ENCODE data around the gene PLA2G6. TPM values are rescaled to one million over a fixed set of nuclear protein-coding genes. Genes with fewer than 3 reads are reported as not detected.

Gene PLA2G6
- total RNA-seq, 1 experiment from 2014 or later = 24.1 TPM

DNA sequence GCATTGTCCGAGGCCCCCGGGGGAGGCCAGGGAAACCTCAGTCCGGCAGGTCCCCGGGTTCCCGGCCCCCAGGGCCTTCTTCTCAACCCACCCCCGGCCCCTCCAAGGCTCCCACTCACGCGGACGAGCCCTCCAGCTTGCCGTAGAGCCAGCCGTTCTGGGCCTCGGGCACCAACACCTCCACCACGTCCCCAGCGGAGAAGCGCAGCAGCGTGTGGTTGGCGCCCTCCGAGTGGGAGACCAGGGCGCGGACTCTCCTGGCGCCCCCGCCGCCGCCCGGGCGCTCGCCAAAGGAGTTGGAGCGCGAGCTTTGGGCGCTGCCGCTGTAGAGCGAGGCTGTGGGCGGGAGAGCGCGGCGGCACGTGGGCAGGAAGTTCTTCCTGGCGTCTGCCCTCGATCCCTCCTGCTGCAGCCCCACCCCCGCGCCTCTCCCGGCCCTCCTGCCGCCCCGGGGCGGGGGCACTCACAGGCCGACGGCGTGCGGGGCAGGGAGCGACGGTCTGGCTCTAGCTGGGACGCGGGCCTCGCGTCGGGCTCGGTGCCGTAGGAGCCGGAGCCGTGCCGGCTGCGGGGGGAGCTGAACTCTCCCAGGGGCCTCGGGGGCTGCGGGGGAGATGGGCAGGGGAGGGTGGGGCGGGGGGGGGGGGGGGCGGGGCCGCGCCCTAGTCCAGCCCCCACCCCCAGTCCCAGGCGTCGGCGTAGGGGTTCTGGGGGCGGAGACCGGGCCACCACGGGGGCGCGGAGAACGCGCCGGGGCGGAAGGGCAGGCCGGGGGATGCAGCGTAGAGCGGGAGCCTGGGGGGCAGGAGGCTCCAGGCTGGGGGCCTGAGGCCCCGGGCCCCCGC is 92.8 kb downstream of the PLA2G6 start:
- WGBS (ENCODE audit: extremely low coverage, insufficient read length, low lambda C conversion rate) = no CpG with 5 or more reads among the region's 85 CpGs
- Histone ChIP-seq H2AK5ac (ENCODE audit: insufficient read length, low read length) (no peak overlapping the region), H3K4ac (ENCODE audit: low read depth, low read length) (no peak overlapping the region), H2BK5ac (ENCODE audit: insufficient read length, low read length) (no peak overlapping the region), H2BK12ac (ENCODE audit: insufficient read length, low read depth, low read length) (no peak overlapping the region), H4K20me1 (ENCODE audit: control insufficient read depth, insufficient read depth, insufficient read length) (no peaks in the 10 kb centered on the region), H3K9ac (ENCODE audit: extremely low read depth, insufficient read length, low read length) (no peak overlapping the region), H4K5ac (ENCODE audit: insufficient read length, low read depth, low read length) (no peak overlapping the region), H3K79me2 (ENCODE audit: insufficient read depth, low read length) (no peaks in the 10 kb centered on the region), H2BK15ac (ENCODE audit: low read depth, low read length) (no peak overlapping the region), H3K18ac (ENCODE audit: insufficient read length, low read depth, low read length) (no peak overlapping the region), H4K8ac (replicated peaks; ENCODE audit: insufficient read length, low read depth, low read length) (no peak overlapping the region), H3T11ph (ENCODE audit: low read length) (no peak overlapping the region), H3K27ac (ENCODE audit: insufficient read length, low read depth, low read length) (no peak overlapping the region), H3K4me1 (ENCODE audit: insufficient read depth, low read length) (no peaks in the 10 kb centered on the region), H2AFZ (ENCODE audit: low read length) (no peak overlapping the region), H3K23me2 (ENCODE audit: insufficient read length, low read depth, low read length, poor library complexity, severe bottlenecking) (no peaks in the 10 kb centered on the region), H3K56ac (ENCODE audit: insufficient read length, low read depth, low read length) (no peak overlapping the region), H3K4me2 (ENCODE audit: insufficient read depth, insufficient read length, low read length) (no peak overlapping the region), H3K27me3 (ENCODE audit: insufficient read depth, low read length) (no peaks in the 10 kb centered on the region), H3K9me3 (ENCODE audit: control insufficient read depth, low read depth, low read length) (no peaks in the 10 kb centered on the region), H3K79me1 (ENCODE audit: insufficient read depth, low read depth, low read length, poor library complexity, severe bottlenecking) (no peaks in the 10 kb centered on the region), H3K23ac (ENCODE audit: insufficient read length, low read depth, low read length) (no peak overlapping the region), H2BK120ac (ENCODE audit: low read depth, low read length, poor library complexity, severe bottlenecking) (no peak overlapping the region), H4K91ac (ENCODE audit: insufficient read length, low read depth, low read length) (no peak overlapping the region), H3K14ac (ENCODE audit: insufficient read depth, low read length) (no peak overlapping the region; the same call in 1 of the 2 replicates), H2BK20ac (ENCODE audit: low read depth, low read length, poor library complexity, severe bottlenecking) (no peak overlapping the region)
- Mint-ChIP-seq H3K4me3 (no peak overlapping the region), H3K27ac (no peak overlapping the region; a peak in 1 of 7 replicates), H3K27me3 (ENCODE audit: low read depth) (peaks cover 2% of the 10 kb centered on the region), H3K4me1 (peaks cover 9 to 26% of the 10 kb centered on the region in 2 experiments), H3K9me3 (no peaks in the 10 kb centered on the region), H3K36me3 (ENCODE audit: insufficient read depth in 1 of 3, low read depth in 3 of 3) (peaks cover 1 to 12% (median 9%) of the 10 kb centered on the region in 3 experiments; a peak in 4 of 7 replicates)
- no peak for DNase-seq
- TF ChIP-seq, protein P1, sequence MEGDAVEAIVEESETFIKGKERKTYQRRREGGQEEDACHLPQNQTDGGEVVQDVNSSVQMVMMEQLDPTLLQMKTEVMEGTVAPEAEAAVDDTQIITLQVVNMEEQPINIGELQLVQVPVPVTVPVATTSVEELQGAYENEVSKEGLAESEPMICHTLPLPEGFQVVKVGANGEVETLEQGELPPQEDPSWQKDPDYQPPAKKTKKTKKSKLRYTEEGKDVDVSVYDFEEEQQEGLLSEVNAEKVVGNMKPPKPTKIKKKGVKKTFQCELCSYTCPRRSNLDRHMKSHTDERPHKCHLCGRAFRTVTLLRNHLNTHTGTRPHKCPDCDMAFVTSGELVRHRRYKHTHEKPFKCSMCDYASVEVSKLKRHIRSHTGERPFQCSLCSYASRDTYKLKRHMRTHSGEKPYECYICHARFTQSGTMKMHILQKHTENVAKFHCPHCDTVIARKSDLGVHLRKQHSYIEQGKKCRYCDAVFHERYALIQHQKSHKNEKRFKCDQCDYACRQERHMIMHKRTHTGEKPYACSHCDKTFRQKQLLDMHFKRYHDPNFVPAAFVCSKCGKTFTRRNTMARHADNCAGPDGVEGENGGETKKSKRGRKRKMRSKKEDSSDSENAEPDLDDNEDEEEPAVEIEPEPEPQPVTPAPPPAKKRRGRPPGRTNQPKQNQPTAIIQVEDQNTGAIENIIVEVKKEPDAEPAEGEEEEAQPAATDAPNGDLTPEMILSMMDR (conservative IDR thresholded peaks at IDR 0.05) = no peak

Data from H9 (cell line).